Calu3 (cell line): ENCODE measurements around the gene TM6SF1. TPM values are rescaled to one million over a fixed set of nuclear protein-coding genes. Genes with fewer than 3 reads are reported as not detected.
"Not testable (repeated sequence)": the region's sequence is repeated elsewhere in the genome, so short reads cannot be mapped to it uniquely, and the experiment has no call there.

Experiments
- BruUV-seq: library from RNA; stranded (reverse); fragments of 400-500 nt; replicated peaks from 2 replicates; lab custom pipeline; 2021; lab: Mats Ljungman, UMichigan
- CTCF ChIA-PET: fragments of 300-600 bp; sonication (Branson Sonifier 250); formaldehyde crosslinking; loops from one replicate; lab custom pipeline; 2022; ENCODE audit warnings: antibody characterized with exemption; lab: Charles Lee
- DNase-seq: peaks from one replicate; pipeline ENCODE4 v3.0.0; 2022
- H3K27ac Mint-ChIP-seq: one replicate; pipeline ENCODE4 v1.8.0; 2022; ENCODE audit warnings: mixed read lengths; ENCODE audit not compliant: unreplicated experiment
- H3K27me3 Mint-ChIP-seq: one replicate; pipeline ENCODE4 v1.8.0; 2022; ENCODE audit warnings: mixed read lengths; ENCODE audit not compliant: unreplicated experiment
- H3K36me3 Mint-ChIP-seq: one replicate; pipeline ENCODE4 v1.8.0; 2022; ENCODE audit warnings: mild to moderate bottlenecking, moderate library complexity, mixed read lengths; ENCODE audit not compliant: insufficient read depth, unreplicated experiment
- H3K4me1 Mint-ChIP-seq: one replicate; pipeline ENCODE4 v1.8.0; 2022; ENCODE audit warnings: mild to moderate bottlenecking, low read depth, mixed read lengths; ENCODE audit not compliant: unreplicated experiment
- H3K4me3 Mint-ChIP-seq: one replicate; pipeline ENCODE4 v1.8.0; 2022; ENCODE audit warnings: mild to moderate bottlenecking, low read depth, moderate library complexity, mixed read lengths; ENCODE audit not compliant: unreplicated experiment
- H3K9me3 Mint-ChIP-seq: one replicate; pipeline ENCODE4 v1.8.0; 2022; ENCODE audit warnings: low read depth, mixed read lengths; ENCODE audit not compliant: unreplicated experiment
- CTCF ChIP-seq: fragments of 200-600 bp; IDR thresholded peaks from one replicate; pipeline ENCODE4 v1.8.0; 2022; ENCODE audit warnings: antibody characterized with exemption; ENCODE audit not compliant: unreplicated experiment
- intact Hi-C: fragments of 100-400 bp; cut with micrococcal nuclease; formaldehyde crosslinking; loops from one replicate; pipeline ENCODE4 v1.10.0; 2022; ENCODE audit not compliant: unreplicated experiment
- total RNA-seq: library from RNA; stranded (reverse); gene quantifications from 2 replicates; pipeline ENCODE4 v1.2.3, GENCODE V29; 2022

The TM6SF1 gene
- total RNA-seq, 1 experiment from 2014 or later = not detected

- BruUV-seq = no TSS peak
- Mint-ChIP-seq H3K4me1 (no peaks in the 10 kb centered on the region), H3K4me3 (no peak overlapping the region), H3K36me3 (no peaks in the 10 kb centered on the region), H3K27ac (no peak overlapping the region), H3K27me3 (peaks cover 36% of the 10 kb centered on the region), H3K9me3 (peaks cover 4% of the 10 kb centered on the region)
- intact Hi-C loops = no loop called here
- CTCF ChIA-PET = no interaction called here
- DNase-seq = no peak
- no peak for TF ChIP-seq CTCF
Measured at GRCh38 chr15:83077491-83078230, 29.8 kb upstream of the TM6SF1 start.

- H3K36me3 Mint-ChIP-seq = no peaks in the 10 kb centered on the region
- no TSS peak for BruUV-seq
- CTCF ChIA-PET = no interaction called here
- H3K4me3 Mint-ChIP-seq = no peak overlapping the region
- TF ChIP-seq CTCF = no peak
- no peak for DNase-seq
- H3K27ac Mint-ChIP-seq = no peak overlapping the region
- H3K9me3 Mint-ChIP-seq = peaks cover 4% of the 10 kb centered on the region
- intact Hi-C loops = no loop called here
- H3K27me3 Mint-ChIP-seq = peaks cover 36% of the 10 kb centered on the region
- no peaks in the 10 kb centered on the region for H3K4me1 Mint-ChIP-seq
Measured at GRCh38 chr15:83078712-83079111, 28.7 kb upstream of the TM6SF1 start.

- Mint-ChIP-seq H3K27me3 (peaks cover 36% of the 10 kb centered on the region), H3K27ac (no peak overlapping the region), H3K4me3 (no peak overlapping the region), H3K9me3 (no peaks in the 10 kb centered on the region), H3K4me1 (no peaks in the 10 kb centered on the region), H3K36me3 (no peaks in the 10 kb centered on the region)
- no peak for TF ChIP-seq CTCF
- DNase-seq = no peak
- no TSS peak for BruUV-seq
- CTCF ChIA-PET = interaction anchor here (0.7 kb wide), 1 partner anchor 289 kb away, joined by 3 read pairs; no protein-coding TSS in a partner anchor
- intact Hi-C loops = no loop called here
Measured at GRCh38 chr15:83081256-83082014, 26.0 kb upstream of the TM6SF1 start.

GRCh38 chr15:83082730-83083386 is 24.6 kb upstream of the TM6SF1 start:
- peaks cover 29% of the 10 kb centered on the region for H3K27me3 Mint-ChIP-seq
- BruUV-seq = no TSS peak
- H3K36me3 Mint-ChIP-seq = no peaks in the 10 kb centered on the region

GRCh38 chr15:83085461-83085860 is 22.0 kb upstream of the TM6SF1 start:
- intact Hi-C loops, BruUV-seq, DNase-seq, H3K36me3 Mint-ChIP-seq, H3K9me3 Mint-ChIP-seq, H3K4me1 Mint-ChIP-seq, H3K27ac Mint-ChIP-seq, H3K4me3 Mint-ChIP-seq: not testable (repeated sequence)
- CTCF ChIA-PET = interaction anchor here (0.7 kb wide), 1 partner anchor 1025 kb away, joined by 4 read pairs; no protein-coding TSS in a partner anchor
- H3K27me3 Mint-ChIP-seq = peaks cover 16% of the 10 kb centered on the region

More at GRCh38 chr15:83082730-83083386, 24.6 kb upstream of the TM6SF1 start:
- H3K9me3 Mint-ChIP-seq = no peaks in the 10 kb centered on the region
- H3K4me3 Mint-ChIP-seq = no peak overlapping the region
- no peak for TF ChIP-seq CTCF
- intact Hi-C loops = no loop called here
- CTCF ChIA-PET = no interaction called here
- no peak for DNase-seq
- no peaks in the 10 kb centered on the region for H3K4me1 Mint-ChIP-seq
- no peak overlapping the region for H3K27ac Mint-ChIP-seq

- CTCF ChIA-PET = interaction anchor here (0.7 kb wide), 1 partner anchor 1024 kb away, joined by 4 read pairs; no protein-coding TSS in a partner anchor
- BruUV-seq, H3K4me1 Mint-ChIP-seq, H3K36me3 Mint-ChIP-seq, H3K27ac Mint-ChIP-seq, DNase-seq, H3K4me3 Mint-ChIP-seq, intact Hi-C loops, H3K9me3 Mint-ChIP-seq: not testable (repeated sequence)
- peaks cover 16% of the 10 kb centered on the region for H3K27me3 Mint-ChIP-seq
Measured at GRCh38 chr15:83085864-83086552, 21.4 kb upstream of the TM6SF1 start.
